Measurements from ENCODE around the gene ELFN1.
"Not testable (repeated sequence)": the region's sequence is repeated elsewhere in the genome, so short reads cannot be mapped to it uniquely, and the experiment has no call there.

The ELFN1 gene

DNA sequence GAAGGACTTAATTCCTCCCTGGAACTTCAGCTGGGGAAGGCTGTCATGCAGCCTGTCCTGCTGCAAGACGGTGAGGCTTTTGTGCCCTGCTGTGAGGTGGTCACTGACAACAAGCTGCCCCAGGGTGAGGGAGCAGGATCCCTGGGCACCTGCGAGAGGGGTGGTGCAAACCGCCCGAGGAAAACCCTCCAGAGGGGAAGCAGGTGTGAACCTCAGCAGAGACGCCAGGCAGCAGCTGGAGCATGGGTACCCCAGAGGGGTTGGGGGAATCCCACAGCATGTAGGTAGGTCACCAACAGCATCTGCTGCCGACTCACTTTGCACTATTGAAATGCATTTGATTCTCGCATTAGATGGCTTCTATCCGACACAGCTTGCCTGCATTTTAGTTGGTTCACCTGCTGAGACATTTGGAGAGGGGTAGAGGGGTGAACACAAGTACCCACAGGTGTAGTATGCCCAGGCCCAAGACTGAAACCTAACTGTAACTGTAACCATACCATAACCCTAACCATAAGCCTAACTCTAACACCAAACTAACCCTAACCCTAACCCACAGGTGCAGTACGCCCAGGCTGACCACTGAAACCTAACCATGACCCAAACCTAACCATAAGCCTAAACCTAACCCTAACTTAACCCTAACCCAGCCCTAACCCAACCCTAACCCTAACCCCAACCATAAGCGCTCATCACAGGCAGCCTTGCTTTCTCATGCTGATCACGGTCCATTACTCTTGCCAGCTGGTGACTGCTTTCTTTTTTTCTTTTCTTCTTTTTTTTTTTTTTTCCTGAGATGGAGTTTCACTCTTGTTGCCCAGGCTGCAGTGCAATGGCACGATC, 85.9 kb downstream of the ELFN1 start:
- no peak for DNase-seq (ENCODE audit: low spot score)

DNA sequence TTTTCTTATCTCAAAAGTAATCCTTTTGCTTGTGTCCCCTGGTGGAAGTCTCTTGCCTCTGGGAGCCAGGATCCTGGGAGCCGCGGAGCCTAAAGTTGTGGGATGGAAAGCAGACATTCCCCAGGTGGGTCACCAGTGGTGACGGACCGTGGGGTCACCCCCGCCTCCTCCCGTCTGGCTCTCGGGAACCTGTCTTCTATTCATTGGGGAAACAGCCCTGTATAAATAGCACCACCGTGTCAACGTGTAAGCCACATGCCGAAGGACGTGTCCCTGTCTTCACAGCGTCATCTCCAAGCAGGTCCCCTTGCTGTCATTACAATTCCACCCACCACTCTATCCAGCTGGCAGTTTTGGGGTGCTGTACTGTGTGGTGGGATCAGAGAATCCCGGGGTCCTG, 87.5 kb downstream of the ELFN1 start:
- DNase-seq (ENCODE audit: low spot score), result no peak

DNA sequence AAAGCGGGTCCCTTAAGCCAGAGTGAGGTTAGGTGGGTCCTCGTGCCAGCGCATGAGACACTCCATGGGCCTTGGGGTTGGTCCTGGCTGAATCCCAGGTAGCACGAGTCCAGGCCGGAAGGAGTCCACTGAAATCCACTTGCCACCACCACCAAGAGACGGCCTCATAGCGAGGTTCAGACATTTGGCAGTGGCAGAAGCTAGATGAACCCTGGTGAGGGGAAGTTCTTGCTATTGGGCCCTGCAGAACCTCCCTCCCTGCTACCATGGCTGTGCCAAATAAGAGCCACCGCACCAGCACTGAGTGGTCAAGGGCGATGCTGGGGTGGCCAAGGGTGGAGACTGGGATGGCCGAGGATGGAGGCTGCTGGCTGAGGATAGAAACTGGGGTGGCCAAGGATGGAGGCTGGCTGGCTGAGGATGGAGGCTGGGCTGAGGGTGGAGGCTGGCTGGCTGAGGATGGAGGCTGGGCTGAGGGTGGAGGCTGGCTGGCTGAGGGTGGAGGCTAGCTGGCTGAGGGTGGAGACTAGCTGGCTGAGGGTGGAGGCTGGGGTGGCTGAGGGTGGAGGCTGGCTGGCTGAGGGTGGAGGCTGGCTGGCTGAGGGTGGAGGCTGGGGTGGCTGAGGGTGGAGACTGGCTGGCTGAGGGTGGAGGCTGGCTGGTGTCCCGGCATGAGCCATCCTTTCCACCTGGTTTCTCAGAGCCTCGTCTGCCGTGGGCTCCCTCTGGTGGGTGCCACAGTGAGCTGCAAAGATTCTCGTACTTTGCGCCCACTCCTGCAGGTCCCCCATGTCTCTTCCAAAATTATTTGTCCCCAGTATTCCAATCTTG, 88.2 kb downstream of the ELFN1 start:
- no peak for DNase-seq (ENCODE audit: low spot score)

DNA sequence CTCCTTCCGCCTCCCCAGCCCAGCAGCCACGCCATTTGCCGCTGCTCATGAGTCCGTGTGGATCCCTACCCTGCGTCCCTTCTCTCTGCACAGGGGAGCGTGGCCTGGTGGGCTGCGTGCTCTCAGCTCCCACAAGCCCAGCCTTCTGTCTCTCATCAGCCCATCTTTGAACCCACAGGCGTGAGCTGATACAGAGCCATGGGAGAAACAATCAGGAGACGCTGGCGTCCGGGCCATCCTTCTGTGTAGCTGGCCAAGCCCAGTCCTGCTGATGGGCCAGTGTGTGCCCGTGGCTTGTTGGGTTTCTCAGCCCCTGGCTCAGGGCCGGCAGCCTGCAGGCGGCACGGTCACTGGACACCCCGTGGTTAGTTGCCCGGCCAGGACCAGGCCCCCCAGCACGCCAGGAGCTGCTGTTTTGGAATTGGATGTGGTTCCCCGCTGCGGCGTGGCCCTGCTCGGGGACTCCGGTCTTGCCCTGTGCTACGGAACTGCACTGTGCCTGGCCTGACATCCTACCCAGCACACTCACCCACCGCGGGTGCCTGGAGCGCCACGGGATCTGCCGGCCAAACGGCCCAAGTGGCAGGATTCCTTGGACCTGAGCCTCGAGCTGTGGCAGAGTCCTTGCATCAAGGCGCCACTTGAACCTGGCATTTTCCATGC, 88.9 kb downstream of the ELFN1 start:
- DNase-seq (ENCODE audit: low spot score), result no peak

DNA sequence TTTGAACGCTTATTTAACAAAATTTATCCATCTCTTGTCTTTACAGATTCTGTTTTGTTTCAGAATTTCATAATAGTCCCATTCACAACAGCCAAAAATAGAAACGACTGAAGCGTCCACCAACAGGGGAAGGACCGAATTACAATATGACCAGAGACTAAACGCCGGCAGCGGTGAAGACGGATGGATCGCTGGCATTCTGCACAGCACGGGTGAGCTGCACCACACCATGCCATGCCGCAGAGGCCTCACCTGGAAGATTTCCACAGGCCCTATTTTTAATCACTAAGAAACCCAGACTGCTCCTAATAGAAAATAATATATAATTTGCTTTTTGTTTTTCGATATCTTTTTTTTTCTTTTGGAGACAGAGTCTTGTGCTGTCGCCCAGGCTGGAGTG, 91.0 kb downstream of the ELFN1 start:
- DNase-seq (ENCODE audit: low spot score), result no peak

DNA sequence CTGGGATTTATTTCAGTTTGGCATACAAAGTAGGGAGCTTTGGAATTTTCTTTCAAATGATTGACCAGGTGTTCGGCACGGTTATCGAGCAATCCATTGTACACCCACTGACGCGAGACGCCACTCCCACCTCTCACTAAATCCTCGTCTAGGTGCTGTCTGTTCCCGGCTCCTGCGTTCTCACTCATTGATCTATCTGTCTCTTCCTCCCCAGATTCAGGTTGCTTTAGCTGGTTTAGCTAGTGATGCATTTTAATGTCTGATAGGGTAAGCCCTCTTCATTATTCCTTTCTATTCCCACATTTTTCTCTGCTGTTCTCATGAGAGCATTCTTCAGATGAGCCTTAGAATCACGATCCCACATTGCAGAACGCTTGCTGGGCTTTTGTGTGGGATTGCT, 91.7 kb downstream of the ELFN1 start:
- DNase-seq (ENCODE audit: low spot score), result no peak

DNA sequence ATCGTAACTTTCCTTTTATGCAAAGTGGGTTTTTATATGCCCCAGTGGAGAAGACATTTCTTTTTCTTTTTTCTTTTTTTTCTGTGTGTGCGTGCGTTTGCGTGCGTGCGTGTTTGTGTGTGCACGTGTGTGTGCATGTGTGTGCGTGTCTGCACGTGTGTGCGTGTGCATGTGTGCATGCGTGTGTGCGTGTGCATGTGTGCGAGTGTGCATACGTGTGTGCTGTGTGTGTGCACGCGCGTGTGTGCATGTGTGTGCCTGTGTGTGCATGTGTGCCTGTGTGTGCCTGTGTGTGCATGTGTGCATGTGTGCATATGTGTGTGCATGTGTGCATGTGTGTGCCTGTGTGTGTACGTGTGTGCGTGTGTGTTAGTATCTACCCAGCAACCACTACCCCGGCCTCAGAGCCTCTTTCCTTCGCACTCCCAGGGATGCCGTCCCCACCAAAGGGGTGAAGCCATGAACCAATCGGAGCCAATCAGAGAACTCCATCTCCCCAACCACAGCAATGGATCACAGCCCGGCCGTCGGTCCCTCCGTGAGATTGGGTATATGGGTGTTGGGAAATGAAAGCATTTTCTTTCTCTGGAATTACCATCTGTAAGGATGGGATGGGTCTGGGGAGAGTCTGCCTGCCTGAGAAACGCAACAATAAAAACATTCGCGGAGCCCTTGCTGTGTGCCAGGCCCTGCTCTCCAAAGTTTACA, 92.3 kb downstream of the ELFN1 start:
- DNase-seq (ENCODE audit: low spot score), result no peak

DNA sequence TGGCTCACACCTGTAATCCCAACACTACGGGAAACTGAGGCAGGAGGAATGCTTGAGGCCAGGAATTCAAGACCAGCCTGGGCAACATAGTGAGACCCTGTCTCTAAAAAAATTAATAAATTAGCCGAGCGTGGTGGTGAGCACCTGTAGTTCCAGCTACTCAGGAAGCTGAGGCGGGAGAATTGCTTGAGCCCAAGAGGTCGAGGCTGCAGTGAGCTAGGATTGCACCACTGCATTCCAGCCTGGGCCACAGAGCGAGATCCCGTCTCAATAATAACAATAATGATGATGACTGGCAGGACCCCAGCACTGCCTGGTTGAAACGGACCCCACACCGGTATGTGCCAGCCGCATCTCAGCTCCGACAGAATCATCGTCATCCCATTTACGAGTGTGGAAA, 93.0 kb downstream of the ELFN1 start:
- DNase-seq (ENCODE audit: low spot score), result no peak

DNA sequence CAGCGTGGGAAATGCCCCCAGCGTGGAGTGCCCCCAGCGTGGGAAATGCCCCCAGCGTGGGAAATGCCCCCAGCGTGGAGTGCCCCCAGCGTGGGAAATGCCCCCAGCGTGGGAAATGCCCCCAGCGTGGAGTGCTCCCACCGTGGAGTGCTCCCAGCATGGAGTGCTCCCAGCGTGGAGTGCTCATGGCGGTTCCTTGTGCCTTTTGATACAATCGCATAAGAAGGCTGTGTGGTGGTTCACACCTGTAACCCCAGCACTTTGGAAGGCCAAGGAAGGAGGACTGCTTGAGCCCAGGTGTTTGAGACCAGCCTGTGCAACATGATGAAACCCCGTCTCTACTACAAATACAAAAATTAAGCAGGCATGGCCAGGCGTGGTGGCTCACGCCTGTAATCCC, 93.8 kb downstream of the ELFN1 start:
- not testable (repeated sequence) for DNase-seq (ENCODE audit: low spot score)

DNA sequence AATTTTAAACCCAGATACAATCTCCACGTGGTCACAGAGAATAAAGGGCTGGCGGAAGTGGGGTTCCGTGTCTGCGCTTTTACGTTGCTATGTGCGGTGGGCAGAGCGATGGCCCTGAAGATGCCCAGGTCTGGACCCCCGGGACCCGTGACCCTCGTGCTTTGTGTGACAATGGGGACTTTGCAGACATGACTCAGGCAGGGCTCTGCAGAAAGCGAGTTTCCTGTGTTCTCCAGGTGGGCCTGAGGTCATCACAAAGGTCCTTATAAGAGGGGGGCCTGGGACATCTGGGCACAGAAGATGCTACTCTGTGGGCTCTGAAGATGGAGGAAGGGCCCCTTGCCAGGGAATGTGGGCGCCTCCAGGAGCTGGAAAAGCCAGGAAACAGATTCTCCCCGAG, 95.3 kb downstream of the ELFN1 start:
- no peak for DNase-seq (ENCODE audit: low spot score)

DNA sequence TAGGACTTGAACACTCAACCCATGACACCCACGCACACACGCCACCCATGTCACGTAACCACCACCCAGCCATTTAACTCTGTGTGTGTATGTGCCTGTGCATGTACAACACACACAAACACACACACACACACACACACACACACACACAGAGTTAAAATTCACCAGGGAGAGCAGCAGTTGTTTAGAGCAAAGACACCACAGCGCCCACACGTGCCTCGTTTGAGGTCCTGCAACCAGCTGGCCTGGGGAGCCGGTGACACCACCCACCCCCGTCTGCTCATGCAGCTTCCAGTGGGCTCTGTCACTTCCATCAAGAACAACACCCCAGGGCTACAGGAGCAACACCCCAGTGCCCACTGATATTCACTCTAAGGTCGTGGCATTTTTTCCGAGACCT, 97.4 kb downstream of the ELFN1 start:
- no peak for DNase-seq (ENCODE audit: low spot score)

DNA sequence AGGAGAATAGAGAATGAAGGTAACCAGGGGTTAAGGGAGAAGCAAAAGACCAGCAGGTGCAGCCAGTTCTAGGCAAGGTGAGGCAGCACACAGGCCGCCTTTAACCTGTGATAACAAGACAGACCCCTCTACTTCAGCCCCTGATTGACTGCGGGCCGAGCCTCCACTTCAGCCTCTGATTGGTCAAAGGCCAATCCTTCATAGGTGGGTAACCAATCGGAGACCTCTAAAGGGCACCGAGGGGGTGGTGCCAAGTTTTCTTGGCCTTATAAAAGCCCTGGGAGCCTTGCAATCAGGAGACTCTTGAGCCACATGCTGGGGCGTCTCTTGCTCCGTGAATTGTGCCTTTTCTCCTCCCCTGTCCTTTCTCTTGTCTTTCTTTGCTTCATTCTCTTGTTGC, 98.8 kb downstream of the ELFN1 start:
- DNase-seq (ENCODE audit: low spot score), result no peak

DNA sequence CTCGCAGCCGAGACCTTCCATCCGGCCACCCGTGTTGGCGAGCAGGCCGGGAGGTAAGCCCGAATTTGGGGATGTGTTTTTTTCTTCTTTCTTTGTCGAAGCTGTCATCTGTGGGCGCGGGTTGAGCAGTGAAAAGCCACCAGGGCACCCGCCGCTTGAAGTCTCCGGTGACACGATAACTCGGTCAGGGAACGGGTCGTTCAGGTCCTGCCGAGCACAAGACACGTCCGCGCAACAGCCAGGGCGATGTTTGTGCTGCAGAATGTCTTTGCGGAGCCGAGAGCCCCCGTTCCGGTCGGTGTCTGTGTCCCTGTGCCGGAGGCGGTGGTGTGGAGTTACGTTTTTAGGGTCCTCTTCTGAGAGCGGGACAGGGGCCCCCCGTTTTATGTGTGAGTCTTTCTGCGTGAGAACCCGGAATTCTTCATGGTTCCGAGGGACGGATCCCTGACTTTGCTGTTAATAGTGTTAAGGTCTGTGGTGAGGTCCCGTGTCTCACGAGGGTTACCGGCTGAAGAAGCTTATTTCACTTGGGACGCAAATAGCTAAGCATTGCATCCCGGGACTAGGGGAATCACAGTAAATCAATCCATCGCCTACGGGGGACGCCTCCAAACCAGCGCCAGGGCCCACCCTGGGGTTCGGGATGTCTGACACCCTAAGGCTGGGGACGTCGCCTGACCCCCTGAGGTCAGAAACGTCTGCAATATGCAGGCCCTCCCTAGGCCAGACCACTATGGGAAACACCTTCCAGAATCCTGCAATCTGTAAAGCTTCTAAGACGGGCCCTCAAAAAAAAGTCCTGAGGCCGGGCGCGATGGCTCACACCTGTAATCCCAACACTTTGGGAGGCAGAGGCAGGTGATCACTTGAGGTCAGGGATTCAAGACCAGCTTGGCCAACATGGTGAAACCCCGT, 99.5 kb downstream of the ELFN1 start:
- DNase-seq (ENCODE audit: low spot score), result no peak

DNA sequence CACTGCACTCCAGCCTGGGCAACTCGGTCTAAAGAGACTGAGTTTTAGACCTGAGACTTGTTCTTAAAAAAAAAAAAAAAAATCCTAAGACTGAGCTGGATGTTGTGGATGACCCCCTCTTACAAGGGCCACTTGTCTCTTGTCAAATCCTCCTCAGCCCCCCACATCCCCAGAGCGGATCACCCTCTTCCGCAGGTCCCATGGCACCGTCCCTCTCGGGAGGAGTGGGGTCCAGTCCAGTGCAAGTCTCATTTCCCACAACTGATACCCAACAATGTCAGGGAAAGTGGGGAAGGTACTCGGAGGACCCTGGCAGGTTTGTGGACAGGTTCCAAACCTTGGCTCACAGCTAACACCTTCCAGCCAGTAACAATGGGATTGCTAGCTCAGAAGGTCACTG, 100.3 kb downstream of the ELFN1 start:
- no peak for DNase-seq (ENCODE audit: low spot score)

DNA sequence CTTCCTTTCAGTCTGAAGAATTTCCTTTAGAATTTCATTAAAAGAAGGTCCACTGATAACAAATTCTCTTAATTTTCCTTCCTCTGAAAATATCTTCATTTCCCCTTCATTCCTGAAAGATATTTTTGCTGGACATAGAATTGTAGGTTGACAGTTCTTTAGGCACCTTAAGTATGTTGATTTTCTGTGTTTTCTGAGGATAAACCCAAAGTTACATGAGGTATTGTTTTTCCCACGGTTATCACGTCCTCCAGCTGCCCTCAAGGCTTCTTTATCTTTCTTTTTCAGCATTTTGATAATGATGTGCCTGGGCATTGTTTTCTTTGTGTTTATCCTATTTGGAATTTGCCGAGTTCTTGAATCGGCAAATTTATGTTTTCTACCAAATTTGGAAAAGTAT, 105.3 kb downstream of the ELFN1 start:
- no peak for DNase-seq (ENCODE audit: low spot score)

DNA sequence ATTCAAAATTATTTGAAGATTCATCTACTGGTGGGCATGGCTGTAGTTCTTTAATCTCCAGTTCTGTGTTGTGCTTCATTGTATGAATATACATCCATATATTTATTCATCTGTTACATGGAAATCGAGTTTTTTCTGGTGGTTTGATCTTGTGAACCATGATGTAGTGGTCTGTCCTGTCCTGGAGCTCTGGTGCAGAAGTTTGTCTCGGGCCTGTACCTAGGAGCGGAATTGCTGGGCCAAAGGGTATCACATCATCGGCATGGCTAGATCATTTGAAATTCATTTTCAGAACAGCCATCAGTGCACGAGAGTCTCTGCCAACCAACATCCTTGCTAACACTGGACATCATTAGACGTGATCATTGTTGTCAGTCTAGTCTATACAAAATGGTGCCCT, 107.0 kb downstream of the ELFN1 start:
- DNase-seq (ENCODE audit: low spot score), result no peak

DNA sequence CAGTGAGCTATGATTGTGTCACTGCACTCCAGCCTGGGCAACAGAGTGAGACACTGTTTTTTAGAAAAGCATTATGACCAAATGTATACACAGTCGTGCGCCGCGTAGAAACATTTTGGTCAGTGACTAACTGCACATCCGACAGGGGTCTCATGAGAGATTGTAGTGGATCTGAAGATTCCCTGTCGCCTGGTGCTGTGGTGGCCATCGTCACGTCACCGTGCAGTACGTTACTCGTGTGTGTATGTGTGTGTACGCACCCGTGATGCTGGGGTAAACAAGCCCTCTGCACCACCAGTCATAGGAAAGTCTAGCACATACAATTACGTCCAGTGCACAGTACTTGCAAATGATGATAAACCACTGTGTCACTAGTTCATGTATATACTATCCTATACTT, 109.4 kb downstream of the ELFN1 start:
- DNase-seq (ENCODE audit: low spot score), result no peak

DNA sequence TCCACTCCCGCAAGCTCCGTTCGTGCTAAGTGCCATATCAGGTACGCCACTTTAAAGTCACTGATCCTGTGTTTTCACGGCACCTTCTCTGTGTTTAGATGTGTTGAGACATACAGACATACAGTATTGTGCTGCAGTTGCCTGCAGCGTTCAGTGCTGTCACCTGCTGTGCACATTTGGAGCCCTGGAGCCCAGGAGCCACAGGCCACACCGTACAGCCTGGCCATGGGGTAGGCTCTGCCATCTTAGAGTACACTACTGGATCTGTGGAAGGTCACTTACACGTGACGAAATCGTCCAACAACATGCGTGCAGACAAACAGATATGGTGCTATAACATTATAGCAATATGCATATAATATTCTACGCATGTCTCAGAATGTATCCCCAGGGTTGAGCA, 111.3 kb downstream of the ELFN1 start:
- DNase-seq (ENCODE audit: low spot score), result no peak

DNA sequence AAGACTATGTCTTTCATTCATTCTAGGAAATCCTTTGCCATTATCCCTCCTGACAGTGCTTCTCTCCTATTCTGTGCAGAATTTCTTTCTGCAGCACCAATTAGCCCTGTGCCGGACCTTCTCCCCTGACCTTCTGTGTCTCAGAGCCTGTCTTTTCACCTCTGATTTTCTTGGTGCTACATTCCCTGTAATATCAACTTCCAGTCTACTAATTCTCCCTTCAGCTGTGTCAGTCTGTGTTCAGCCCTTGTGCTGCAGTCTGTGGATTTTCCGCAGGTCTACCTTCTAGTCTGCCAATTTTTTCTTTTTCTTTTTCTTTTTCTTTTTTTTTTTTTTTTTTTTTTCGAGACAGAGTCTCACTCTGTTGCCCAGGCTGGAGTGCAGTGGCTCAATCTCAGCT, 115.8 kb downstream of the ELFN1 start:
- no peak for DNase-seq (ENCODE audit: low spot score)

DNA sequence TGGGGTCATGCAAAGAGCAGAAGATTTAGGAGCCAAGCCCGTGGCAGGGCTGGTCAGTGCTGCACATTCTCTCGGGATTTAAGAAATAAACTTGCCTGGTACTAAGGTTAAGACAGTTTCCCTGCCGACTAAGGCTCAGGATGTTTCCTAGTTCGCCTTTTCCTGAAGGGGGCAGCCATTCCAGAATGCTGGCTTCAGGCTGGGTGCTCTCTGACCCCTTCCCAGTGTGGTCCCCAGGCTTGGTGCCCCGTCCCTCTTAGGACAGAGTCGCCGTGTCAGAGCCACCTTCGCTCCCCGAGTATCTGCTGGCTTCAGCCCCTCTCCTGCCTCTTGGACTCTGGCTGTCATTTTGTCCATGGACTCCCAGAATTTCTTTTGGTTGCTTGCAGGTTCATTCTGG, 117.2 kb downstream of the ELFN1 start:
- DNase-seq (ENCODE audit: low spot score), result no peak

DNA sequence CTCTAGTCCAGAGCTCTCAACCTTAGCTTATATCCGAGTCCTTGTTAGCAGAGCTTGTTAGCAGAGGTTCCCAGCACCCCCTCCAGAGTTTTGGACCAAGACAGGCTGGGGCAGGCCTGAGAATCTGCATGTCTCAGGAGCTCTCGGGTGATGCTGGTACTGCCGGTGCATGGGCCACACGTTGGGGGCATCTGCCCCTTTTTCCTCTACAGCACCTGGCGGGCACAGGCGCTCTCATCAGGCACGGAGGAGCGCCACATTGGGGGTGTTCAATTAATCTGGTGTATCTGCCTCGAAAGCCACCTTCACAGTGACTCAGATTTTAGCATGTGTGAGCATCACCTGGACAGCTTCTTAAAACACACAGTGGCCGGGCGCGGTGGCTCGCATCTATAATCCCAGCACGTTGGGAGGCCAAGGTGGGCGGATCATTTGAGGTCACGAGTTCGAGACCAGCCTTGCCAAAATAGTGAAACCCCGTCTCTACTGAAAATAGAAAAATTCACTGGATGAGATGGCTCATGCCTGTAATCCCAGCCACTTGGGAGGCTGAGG, 117.7 kb downstream of the ELFN1 start:
- no peak for DNase-seq (ENCODE audit: low spot score)
